ENCODE measurements around the gene GPNMB. TPM values are rescaled to one million over a fixed set of nuclear protein-coding genes. Genes with fewer than 3 reads are reported as not detected.

Gene GPNMB
- total RNA-seq, 1 experiment from 2014 or later, result 1.2 TPM

DNA sequence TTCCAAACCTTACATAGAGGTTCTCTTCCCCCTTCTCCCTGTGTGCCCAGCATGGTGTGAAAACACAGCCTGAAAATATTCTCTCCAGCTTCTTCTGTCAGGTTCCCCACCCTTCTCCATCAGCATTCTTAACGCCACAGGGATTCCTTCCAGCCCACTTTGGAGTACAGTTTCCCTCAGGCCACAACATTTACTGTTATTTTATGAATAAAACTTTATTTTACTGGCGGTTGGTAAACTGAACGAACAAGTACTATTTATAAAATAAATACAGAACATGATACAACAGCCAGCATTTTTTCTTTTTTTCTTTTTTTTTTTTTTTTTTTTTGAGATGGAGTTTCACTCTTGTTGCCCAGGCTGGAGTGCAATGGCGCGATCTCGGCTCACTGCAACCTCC is 31.6 kb upstream of the GPNMB start:
- Histone ChIP-seq H3K4me1 (peaks cover 9% of the 10 kb centered on the region), H3K4me3 (ENCODE audit: low read depth, low read length) (no peak overlapping the region), H3K9me3 (no peaks in the 10 kb centered on the region), H3K27me3 (replicated peaks; ENCODE audit: control insufficient read depth, insufficient read depth, low read length) (no peaks in the 10 kb centered on the region), H3K36me3 (ENCODE audit: control insufficient read depth, insufficient read depth, low read length) (no peaks in the 10 kb centered on the region)
- H3K27ac Mint-ChIP-seq (ENCODE audit: unreplicated experiment), result no peak overlapping the region
- CTCF ChIA-PET, result no interaction called here
- H3K4me3 Mint-ChIP-seq (ENCODE audit: unreplicated experiment), result no peak overlapping the region
- no peaks in the 10 kb centered on the region for H3K27me3 Mint-ChIP-seq (ENCODE audit: insufficient read depth, unreplicated experiment)
- DNase-seq, result no peak
- no peaks in the 10 kb centered on the region for H3K36me3 Mint-ChIP-seq (ENCODE audit: insufficient read depth, unreplicated experiment)
- intact Hi-C loops (cut with micrococcal nuclease; ENCODE audit: unreplicated experiment), result no loop called here
- BruUV-seq (replicated peaks), result no TSS peak
- POLR2A ChIA-PET, result no interaction called here
- no peaks in the 10 kb centered on the region for H3K4me1 Mint-ChIP-seq (ENCODE audit: low read depth, unreplicated experiment)
- H3K9me3 Mint-ChIP-seq (ENCODE audit: unreplicated experiment), result no peaks in the 10 kb centered on the region
- TF ChIP-seq, protein P1, sequence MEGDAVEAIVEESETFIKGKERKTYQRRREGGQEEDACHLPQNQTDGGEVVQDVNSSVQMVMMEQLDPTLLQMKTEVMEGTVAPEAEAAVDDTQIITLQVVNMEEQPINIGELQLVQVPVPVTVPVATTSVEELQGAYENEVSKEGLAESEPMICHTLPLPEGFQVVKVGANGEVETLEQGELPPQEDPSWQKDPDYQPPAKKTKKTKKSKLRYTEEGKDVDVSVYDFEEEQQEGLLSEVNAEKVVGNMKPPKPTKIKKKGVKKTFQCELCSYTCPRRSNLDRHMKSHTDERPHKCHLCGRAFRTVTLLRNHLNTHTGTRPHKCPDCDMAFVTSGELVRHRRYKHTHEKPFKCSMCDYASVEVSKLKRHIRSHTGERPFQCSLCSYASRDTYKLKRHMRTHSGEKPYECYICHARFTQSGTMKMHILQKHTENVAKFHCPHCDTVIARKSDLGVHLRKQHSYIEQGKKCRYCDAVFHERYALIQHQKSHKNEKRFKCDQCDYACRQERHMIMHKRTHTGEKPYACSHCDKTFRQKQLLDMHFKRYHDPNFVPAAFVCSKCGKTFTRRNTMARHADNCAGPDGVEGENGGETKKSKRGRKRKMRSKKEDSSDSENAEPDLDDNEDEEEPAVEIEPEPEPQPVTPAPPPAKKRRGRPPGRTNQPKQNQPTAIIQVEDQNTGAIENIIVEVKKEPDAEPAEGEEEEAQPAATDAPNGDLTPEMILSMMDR (IDR thresholded peaks at IDR 0.05; ENCODE audit: insufficient read depth in 1 of 2, low read depth in 1 of 2, low read length in 1 of 2, severe bottlenecking in 1 of 2, unreplicated experiment in 1 of 2), result no peak

DNA sequence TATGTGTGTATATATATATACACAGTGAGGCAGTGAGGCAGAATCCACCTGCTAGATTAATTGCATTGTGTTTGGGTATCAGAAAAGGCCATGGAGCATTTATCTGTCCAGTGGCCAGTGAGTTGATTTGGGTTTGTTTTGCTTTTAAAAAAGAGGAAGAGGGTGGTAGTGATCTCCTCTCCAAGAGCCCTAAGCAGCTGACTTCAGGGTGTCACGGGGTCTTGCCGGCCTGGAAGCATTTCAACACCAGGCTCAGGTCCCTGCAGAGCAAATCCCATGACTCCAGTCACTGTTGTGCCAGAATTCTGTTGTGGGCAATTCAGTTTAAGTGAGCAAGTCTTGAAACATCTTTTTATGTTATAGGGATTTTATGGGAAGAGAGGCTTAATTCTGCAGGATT is 30.6 kb upstream of the GPNMB start:
- CTCF ChIA-PET, result no interaction called here

DNA sequence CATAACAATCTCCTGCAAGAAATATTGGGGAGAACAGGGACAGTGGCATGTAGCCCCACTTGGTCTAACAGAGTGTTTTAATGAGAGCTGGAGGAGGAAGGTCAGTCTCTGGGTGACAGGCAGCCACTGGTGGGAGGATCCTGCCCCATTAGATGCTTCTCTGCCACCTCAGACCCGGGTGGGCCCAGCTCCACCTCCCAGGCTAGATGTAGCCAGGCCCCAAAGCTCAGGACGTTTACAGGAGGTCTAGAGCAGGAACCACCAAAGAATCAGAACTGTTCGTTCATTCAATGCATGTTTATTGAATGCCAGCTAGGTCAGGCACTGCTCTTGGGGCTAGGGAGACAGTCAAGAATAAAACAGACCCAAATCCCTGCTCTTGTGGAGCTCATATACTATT is 28.4 kb upstream of the GPNMB start:
- CTCF ChIA-PET, result no interaction called here
- intact Hi-C loops (cut with micrococcal nuclease; ENCODE audit: unreplicated experiment), result no loop called here
- no peak overlapping the region for H3K4me3 Mint-ChIP-seq (ENCODE audit: unreplicated experiment)
- no peaks in the 10 kb centered on the region for H3K4me1 ChIP-seq
- H3K27ac Mint-ChIP-seq (ENCODE audit: unreplicated experiment), result no peak overlapping the region
- no peaks in the 10 kb centered on the region for H3K9me3 Mint-ChIP-seq (ENCODE audit: unreplicated experiment)
- no peaks in the 10 kb centered on the region for H3K27me3 Mint-ChIP-seq (ENCODE audit: insufficient read depth, unreplicated experiment)
- POLR2A ChIA-PET, result no interaction called here
- TF ChIP-seq, protein P1 (IDR thresholded peaks at IDR 0.05; ENCODE audit: insufficient read depth in 1 of 2, low read depth in 1 of 2, low read length in 1 of 2, severe bottlenecking in 1 of 2, unreplicated experiment in 1 of 2), result no peak
- no peaks in the 10 kb centered on the region for H3K36me3 ChIP-seq (ENCODE audit: control insufficient read depth, insufficient read depth, low read length)
- no peaks in the 10 kb centered on the region for H3K9me3 ChIP-seq
- H3K36me3 Mint-ChIP-seq (ENCODE audit: insufficient read depth, unreplicated experiment), result no peaks in the 10 kb centered on the region
- DNase-seq, result no peak
- H3K4me3 ChIP-seq (ENCODE audit: low read depth, low read length), result no peak overlapping the region
- no TSS peak for BruUV-seq (replicated peaks)
- H3K27me3 ChIP-seq (replicated peaks; ENCODE audit: control insufficient read depth, insufficient read depth, low read length), result no peaks in the 10 kb centered on the region
- no peaks in the 10 kb centered on the region for H3K4me1 Mint-ChIP-seq (ENCODE audit: low read depth, unreplicated experiment)

More for the DNA sequence above, 30.6 kb upstream of the GPNMB start:
- intact Hi-C loops (cut with micrococcal nuclease; ENCODE audit: unreplicated experiment), result no loop called here
- Mint-ChIP-seq H3K27me3 (ENCODE audit: insufficient read depth, unreplicated experiment) (no peaks in the 10 kb centered on the region), H3K9me3 (ENCODE audit: unreplicated experiment) (no peaks in the 10 kb centered on the region), H3K27ac (ENCODE audit: unreplicated experiment) (no peak overlapping the region), H3K4me1 (ENCODE audit: low read depth, unreplicated experiment) (no peaks in the 10 kb centered on the region), H3K36me3 (ENCODE audit: insufficient read depth, unreplicated experiment) (no peaks in the 10 kb centered on the region), H3K4me3 (ENCODE audit: unreplicated experiment) (no peak overlapping the region)
- TF ChIP-seq, protein P1 (IDR thresholded peaks at IDR 0.05; ENCODE audit: insufficient read depth in 1 of 2, low read depth in 1 of 2, low read length in 1 of 2, severe bottlenecking in 1 of 2, unreplicated experiment in 1 of 2), result no peak
- DNase-seq, result no peak
- Histone ChIP-seq H3K36me3 (ENCODE audit: control insufficient read depth, insufficient read depth, low read length) (no peaks in the 10 kb centered on the region), H3K9me3 (no peaks in the 10 kb centered on the region), H3K4me3 (ENCODE audit: low read depth, low read length) (no peak overlapping the region), H3K27me3 (replicated peaks; ENCODE audit: control insufficient read depth, insufficient read depth, low read length) (no peaks in the 10 kb centered on the region), H3K4me1 (peaks cover 9% of the 10 kb centered on the region)
- no TSS peak for BruUV-seq (replicated peaks)
- POLR2A ChIA-PET, result no interaction called here
